Body of pancreas (tissue), 4 donors: Measurements from ENCODE around the gene TMEM225B. TPM values are rescaled to one million over a fixed set of nuclear protein-coding genes. Genes with fewer than 3 reads are reported as not detected.
A peak's percentile ranks its signal among the peaks of the same experiment; 100 is the strongest.

Experiments
- ATAC-seq: fragments of 150-250 bp; one replicate; pipeline ENCODE4 v1.9.1; 2016
- DNase-seq, 4 donors: peaks; one replicate each; pipeline ENCODE4 v3.0.0-alpha.2; 2019
- H3K27ac ChIP-seq, 4 donors: fragments of 200-600 bp; sonication (generic); 1 replicate in 3 of 4; 2 replicates in 1 of 4; pipeline versions ENCODE4 v1.5.1 to v1.6.1; 2016 to 2019; ENCODE audit warnings: mild to moderate bottlenecking in 1 of 4, mixed read lengths in 1 of 4, moderate library complexity in 1 of 4
- H3K27me3 ChIP-seq, 2 donors: fragments of 200-600 bp; sonication (generic); one replicate each; pipeline ENCODE4 v1.6.0; 2016; ENCODE audit warnings: mild to moderate bottlenecking in 1 of 2
- H3K36me3 ChIP-seq, 2 donors: fragments of 200-600 bp; sonication (generic); replicated peaks in 1 of 2; 2 replicates each; pipeline ENCODE4 v1.5.1; 2016; ENCODE audit warnings: low read depth in 2 of 2; ENCODE audit not compliant: insufficient read depth in 1 of 2
- H3K4me1 ChIP-seq: fragments of 200-600 bp; sonication (generic); one replicate; pipeline ENCODE4 v1.6.0; 2016
- H3K4me3 ChIP-seq, 2 donors: fragments of 200-600 bp; sonication (generic); 1 replicate in 1 of 2; 2 replicates in 1 of 2; pipeline ENCODE4 v1.5.1; 2016 to 2019
- H3K9me3 ChIP-seq, 3 donors: fragments of 200-600 bp; sonication (generic); 1 replicate in 2 of 3; 2 replicates in 1 of 3; pipeline ENCODE4 v1.5.1; 2016
- CTCF ChIP-seq, 7 experiments: fragments of 450-650 bp in 4 of 7; fragments of 200-600 bp in 3 of 7; sonication (generic) in 3 of 7; IDR thresholded peaks; one replicate each; pipeline ENCODE4 v1.5.1; 2016 to 2019; ENCODE audit warnings: antibody characterized with exemption in 7 of 7
- POLR2A ChIP-seq, 3 donors: fragments of 450-650 bp; IDR thresholded peaks; one replicate each; pipeline ENCODE4 v1.6.1; 2016; ENCODE audit warnings: antibody characterized with exemption in 3 of 3, mild to moderate bottlenecking in 2 of 3
- WGBS, 2 donors: methylation state at CpG; one replicate each; pipeline ENCODE4 v1.1.5; 2017; 5-methylcytosine and 5-hydroxymethylcytosine counted together
- intact Hi-C: fragments of 100-400 bp; cut with DNase I; formaldehyde crosslinking; loops from one replicate; pipeline ENCODE4 v1.15.1; 2023
- total RNA-seq, 2 donors: library from RNA; depleted of rRNA; stranded (reverse); fragments of >200 nt; gene quantifications; one replicate each; pipeline ENCODE4 v1.1.0, GENCODE V29; 2016

Gene TMEM225B
- total RNA-seq, 2 donors from 2014 or later, result 0.52 TPM; not detected in 1

GRCh38 chr7:99622596-99622995 is 24.5 kb downstream of the TMEM225B start:
- TF ChIP-seq CTCF (IDR thresholded peaks at IDR 0.05) (no peak), POLR2A (IDR thresholded peaks at IDR 0.05) (no peak)
- WGBS, 2 donors, result 80 to 86% methylated on average over 10 of the region's 10 CpGs
- DNase-seq, result no peak
- Histone ChIP-seq H3K4me1 (peaks cover 6% of the 10 kb centered on the region), H3K27ac (no peak overlapping the region), H3K27me3 (no peaks in the 10 kb centered on the region), H3K36me3 (peaks cover 9 to 63% of the 10 kb centered on the region in 2 donors), H3K4me3 (no peak overlapping the region), H3K9me3 (no peaks in the 10 kb centered on the region)
- no peak for ATAC-seq
- intact Hi-C loops, result no loop called here

GRCh38 chr7:99623091-99623693 is 25.1 kb downstream of the TMEM225B start:
- H3K36me3 ChIP-seq, result peaks cover 9 to 64% of the 10 kb centered on the region in 2 donors
- ATAC-seq (no peak), DNase-seq (no peak)
- no peak overlapping the region for H3K27ac ChIP-seq
- no peak overlapping the region for H3K4me3 ChIP-seq
- H3K27me3 ChIP-seq, result no peaks in the 10 kb centered on the region
- intact Hi-C loops, result no loop called here
- no peak for TF ChIP-seq POLR2A (IDR thresholded peaks at IDR 0.05)
- no peak for TF ChIP-seq CTCF (IDR thresholded peaks at IDR 0.05)
- 66 to 80% methylated on average over 5 to 7 of the region's 7 CpGs for WGBS, 2 donors
- peaks cover under 1% of the 10 kb centered on the region for H3K4me1 ChIP-seq
- no peaks in the 10 kb centered on the region for H3K9me3 ChIP-seq

GRCh38 chr7:99623702-99624447 is 25.8 kb downstream of the TMEM225B start:
- no peak overlapping the region for H3K27ac ChIP-seq
- TF ChIP-seq POLR2A (IDR thresholded peaks at IDR 0.05) (no peak), CTCF (IDR thresholded peaks at IDR 0.05) (no peak)

GRCh38 chr7:99624484-99624883 is 26.4 kb downstream of the TMEM225B start:
- no peak for TF ChIP-seq CTCF (IDR thresholded peaks at IDR 0.05)
- no peak for TF ChIP-seq POLR2A (IDR thresholded peaks at IDR 0.05)
- intact Hi-C loops, result no loop called here
- no peaks in the 10 kb centered on the region for H3K4me1 ChIP-seq
- DNase-seq (peak in 1 of 4 donors; percentile 17), ATAC-seq (no peak)
- H3K9me3 ChIP-seq, result no peaks in the 10 kb centered on the region
- no peaks in the 10 kb centered on the region for H3K27me3 ChIP-seq
- no peak overlapping the region for H3K4me3 ChIP-seq
- 85 to 93% methylated on average over 16 of the region's 16 CpGs for WGBS, 2 donors
- peaks cover 2 to 65% of the 10 kb centered on the region in 2 donors for H3K36me3 ChIP-seq
- no peak overlapping the region for H3K27ac ChIP-seq

More at GRCh38 chr7:99623702-99624447, 25.8 kb downstream of the TMEM225B start:
- no peak overlapping the region for H3K4me3 ChIP-seq
- H3K9me3 ChIP-seq, result no peaks in the 10 kb centered on the region
- WGBS, 2 donors, result 76 to 85% methylated on average over 7 to 9 of the region's 9 CpGs
- DNase-seq (no peak), ATAC-seq (no peak)
- H3K4me1 ChIP-seq, result no peaks in the 10 kb centered on the region
- no peaks in the 10 kb centered on the region for H3K27me3 ChIP-seq
- intact Hi-C loops, result no loop called here
- peaks cover 8 to 67% of the 10 kb centered on the region in 2 donors for H3K36me3 ChIP-seq
